NCI-H1694 (cell line): ENCODE results near the gene CHST4.
"Not testable (repeated sequence)": the region's sequence is repeated elsewhere in the genome, so short reads cannot be mapped to it uniquely, and the experiment has no call there.

ENCODE experiments used
- DNase-seq: peaks from one replicate; lab custom pipeline; 2025; lab: John Stamatoyannopoulos, UW

Gene CHST4

GRCh38 chr16:71570144-71570543 is 43.9 kb downstream of the CHST4 start:
- no peak for DNase-seq

- no peak for DNase-seq
Observed at GRCh38 chr16:71572497-71573116, 46.4 kb downstream of the CHST4 start.

GRCh38 chr16:71573387-71574094 is 47.3 kb downstream of the CHST4 start:
- DNase-seq, result no peak

- DNase-seq, result no peak
Observed at GRCh38 chr16:71574702-71575101, 48.5 kb downstream of the CHST4 start.

- DNase-seq, result no peak
Observed at GRCh38 chr16:71576971-71577370, 50.7 kb downstream of the CHST4 start, which contains the start of gene TAT. TSS of gene TAT (minus strand) at chr16:71577092. CDS start at chr16:71576415, 677 bp downstream.

- DNase-seq, result not testable (repeated sequence)
Observed at GRCh38 chr16:71582553-71582848, 56.3 kb downstream of the CHST4 start.

- DNase-seq, result no peak
Observed at GRCh38 chr16:71584543-71585317, 58.5 kb downstream of the CHST4 start.

- DNase-seq, result no peak
Observed at GRCh38 chr16:71585318-71585703, 59.1 kb downstream of the CHST4 start.
